Measurements from ENCODE around the gene ZNF621.
A peak's percentile ranks its signal among the peaks of the same experiment; 100 is the strongest.
"Not testable (repeated sequence)": the region's sequence is repeated elsewhere in the genome, so short reads cannot be mapped to it uniquely, and the experiment has no call there.

The ZNF621 gene

DNA sequence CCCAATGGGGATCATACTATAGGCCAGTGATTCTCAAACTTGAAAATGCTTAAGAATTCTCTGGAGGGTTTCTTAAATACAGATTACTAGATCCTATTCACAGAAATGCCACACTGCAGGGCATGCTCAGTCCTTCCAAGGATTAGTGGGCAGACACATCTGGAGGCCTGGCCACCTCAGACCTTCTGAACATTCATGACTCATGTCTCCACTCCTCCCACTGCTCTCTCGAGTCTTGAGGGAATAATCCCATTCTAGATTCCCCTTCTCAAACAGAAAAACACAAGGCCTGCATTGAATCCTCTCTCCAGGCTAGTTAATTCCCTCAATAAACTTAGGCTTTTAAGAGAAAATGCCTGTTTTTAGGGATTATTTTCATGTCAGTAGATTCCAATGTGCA, 22.1 kb downstream of the ZNF621 start:
- peak; percentile 68 for DNase-seq (ENCODE audit: low read depth)

DNA sequence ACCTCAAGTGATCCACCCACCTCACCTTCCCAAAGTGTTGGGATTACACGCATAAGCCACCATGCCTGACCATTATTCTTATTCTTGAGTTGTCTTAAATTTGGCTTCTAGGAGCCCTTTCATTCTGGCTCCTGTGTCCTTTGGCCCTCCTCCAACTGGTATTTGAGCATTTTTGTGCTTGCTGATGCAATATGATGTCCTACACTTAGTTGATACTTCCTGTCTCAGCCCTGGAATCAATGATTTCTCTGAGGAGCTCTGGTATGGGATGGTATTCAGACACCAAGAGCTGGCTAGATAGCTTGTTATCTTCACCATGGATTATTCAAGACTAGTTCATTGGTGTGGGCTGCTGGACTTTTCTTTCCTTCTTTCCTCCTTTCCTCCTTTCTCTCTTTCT, 25.4 kb downstream of the ZNF621 start:
- no peak for DNase-seq (ENCODE audit: low read depth)

GRCh38 chr3:40557575-40558161, 32.9 kb downstream of the ZNF621 start:
- DNase-seq (ENCODE audit: low read depth): no peak

DNA sequence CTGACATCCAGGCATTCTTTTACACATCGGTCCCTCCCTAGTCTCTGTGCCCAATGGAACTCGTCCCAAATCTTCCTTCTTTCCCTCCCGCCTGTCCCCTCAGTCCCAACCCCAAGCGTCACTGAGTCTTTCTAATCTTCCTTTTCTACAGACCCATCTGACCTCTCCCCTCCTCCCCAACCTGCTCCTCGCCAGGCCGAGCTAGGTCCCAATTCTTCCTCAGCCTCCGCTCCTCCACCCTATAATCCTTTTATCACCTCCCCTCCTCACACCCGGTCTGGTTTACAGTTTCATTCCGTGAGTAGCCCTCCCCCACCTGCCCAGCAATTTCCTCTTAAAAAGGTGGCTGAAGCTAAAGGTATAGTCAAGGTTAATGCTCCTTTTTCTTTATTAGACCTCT, 37.7 kb downstream of the ZNF621 start:
- not testable (repeated sequence) for DNase-seq (ENCODE audit: low read depth)

GRCh38 chr3:40565629-40566028, 40.9 kb downstream of the ZNF621 start:
- DNase-seq (ENCODE audit: low read depth): not testable (repeated sequence)

DNA sequence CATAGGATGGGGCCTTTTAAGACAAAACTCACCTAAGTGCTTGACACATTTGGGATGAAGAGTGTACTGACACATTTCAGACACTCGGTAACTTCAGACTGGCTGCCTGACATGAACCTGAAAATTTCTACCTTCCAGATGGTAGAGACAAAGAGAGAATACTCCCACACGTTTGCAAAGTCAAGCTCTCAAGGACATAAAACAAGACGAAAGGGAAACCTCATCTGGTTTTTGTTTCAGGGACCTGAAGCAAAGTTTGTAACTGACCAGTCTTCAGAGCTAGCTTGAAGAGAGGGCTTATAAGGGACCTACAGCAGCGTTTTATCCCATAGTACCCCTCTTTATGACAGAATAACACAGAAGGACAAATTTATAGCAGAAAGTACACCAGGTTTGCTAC, 41.9 kb downstream of the ZNF621 start:
- DNase-seq (ENCODE audit: low read depth): no peak

DNA sequence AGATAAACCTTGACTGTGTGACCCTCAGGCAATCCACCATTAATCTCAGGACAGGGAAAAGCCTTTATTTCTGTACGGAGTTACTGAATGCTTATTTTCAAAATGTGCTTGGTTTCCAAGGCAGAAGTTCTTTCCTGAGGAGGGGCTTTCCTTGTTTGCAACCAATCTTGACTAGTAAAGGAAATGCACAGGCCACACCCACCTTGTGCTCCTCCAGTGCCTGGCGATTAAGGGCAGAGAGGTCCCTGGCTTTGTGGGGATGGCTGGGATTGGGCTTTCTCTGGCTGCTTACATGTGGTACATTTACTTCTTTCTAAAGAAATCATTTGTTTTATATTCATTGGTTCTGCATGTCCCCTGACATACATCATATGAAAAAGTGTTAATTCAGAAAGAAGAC, 47.8 kb downstream of the ZNF621 start:
- DNase-seq (ENCODE audit: low read depth): no peak

GRCh38 chr3:40574050-40574449, 49.3 kb downstream of the ZNF621 start:
- DNase-seq (ENCODE audit: low read depth): no peak

- DNase-seq (ENCODE audit: low read depth): no peak
Measured at GRCh38 chr3:40574661-40575060, 49.9 kb downstream of the ZNF621 start.

DNA sequence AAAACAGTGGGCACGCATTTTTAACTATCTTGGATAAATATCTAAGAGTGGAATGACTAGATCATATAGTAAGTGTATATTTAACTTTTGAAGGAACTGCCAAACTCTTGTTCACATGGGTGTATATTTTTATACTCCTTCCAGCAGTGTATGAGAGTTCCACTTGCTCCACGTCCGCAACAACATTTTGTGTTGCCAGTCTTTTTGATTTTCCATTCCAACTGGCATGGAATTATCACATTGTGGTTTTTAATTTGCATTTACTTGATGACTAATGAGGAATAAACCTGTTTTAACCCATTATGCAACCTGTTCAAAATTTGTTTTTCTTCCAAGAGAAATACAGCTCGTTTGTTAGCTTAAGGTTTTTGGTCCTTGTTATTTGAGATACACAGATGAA, 51.6 kb downstream of the ZNF621 start:
- no peak for DNase-seq (ENCODE audit: low read depth)

DNA sequence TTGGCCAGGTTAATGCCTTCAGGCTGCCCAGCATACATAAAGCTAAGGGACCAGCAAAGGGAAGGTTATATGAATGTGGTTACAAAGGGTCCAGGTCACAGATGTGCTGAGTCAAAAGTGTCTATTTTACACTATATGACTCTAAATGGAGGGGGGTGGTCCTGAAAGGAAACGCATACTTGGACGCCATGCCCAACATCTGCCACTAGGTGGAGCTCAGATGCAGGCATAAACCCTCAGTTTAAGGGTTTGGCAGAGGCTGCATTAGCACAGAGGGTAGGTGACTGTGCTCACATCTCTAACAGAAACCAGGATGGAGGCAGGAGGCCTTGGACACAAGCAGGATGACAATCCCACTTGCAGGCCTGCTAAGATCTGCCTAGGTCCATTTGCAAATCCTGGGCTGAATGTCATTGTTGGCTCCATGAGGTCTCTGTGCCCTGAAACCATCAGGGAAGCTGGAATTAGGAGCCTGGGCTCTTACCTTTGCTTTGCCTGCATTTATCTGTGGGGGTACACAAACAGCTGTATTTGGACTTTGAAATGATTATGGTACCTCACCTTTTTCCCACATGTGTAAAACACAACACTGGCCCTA, 55.8 kb downstream of the ZNF621 start:
- DNase-seq (ENCODE audit: low read depth): peak; percentile 62

GRCh38 chr3:40581166-40581565, 56.4 kb downstream of the ZNF621 start:
- no peak for DNase-seq (ENCODE audit: low read depth)

DNA sequence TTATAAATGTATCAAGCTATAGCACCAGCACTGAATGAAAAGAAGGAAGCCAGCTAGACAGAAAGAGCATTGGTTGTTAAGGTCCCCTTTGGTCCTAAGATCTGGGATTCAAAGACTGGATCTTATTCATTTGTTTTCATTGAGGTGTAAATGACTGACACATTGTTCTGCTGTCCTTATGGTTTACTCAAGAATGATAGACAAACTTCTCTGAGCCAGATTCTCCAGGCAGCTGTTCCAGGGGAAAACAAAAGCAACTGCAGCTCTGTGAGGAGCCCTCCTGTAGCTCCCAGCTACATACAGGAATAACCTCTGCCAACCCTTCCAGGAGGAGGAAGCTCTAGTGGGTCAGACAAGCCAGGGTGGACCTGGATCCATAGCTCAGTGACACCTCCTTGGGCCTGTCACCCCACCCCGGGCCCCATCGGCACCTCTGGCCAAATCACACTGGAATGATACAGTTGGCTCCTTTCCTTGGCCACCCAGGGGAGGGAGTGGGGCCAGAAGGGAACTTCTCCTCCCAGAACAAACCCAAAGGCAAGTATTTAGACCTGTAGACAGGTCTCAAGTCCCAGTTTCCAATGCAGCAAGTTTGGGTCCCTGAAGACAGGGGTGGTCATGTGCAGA, 57.8 kb downstream of the ZNF621 start:
- DNase-seq (ENCODE audit: low read depth): no peak

GRCh38 chr3:40583691-40584090, 58.9 kb downstream of the ZNF621 start:
- DNase-seq (ENCODE audit: low read depth): no peak

DNA sequence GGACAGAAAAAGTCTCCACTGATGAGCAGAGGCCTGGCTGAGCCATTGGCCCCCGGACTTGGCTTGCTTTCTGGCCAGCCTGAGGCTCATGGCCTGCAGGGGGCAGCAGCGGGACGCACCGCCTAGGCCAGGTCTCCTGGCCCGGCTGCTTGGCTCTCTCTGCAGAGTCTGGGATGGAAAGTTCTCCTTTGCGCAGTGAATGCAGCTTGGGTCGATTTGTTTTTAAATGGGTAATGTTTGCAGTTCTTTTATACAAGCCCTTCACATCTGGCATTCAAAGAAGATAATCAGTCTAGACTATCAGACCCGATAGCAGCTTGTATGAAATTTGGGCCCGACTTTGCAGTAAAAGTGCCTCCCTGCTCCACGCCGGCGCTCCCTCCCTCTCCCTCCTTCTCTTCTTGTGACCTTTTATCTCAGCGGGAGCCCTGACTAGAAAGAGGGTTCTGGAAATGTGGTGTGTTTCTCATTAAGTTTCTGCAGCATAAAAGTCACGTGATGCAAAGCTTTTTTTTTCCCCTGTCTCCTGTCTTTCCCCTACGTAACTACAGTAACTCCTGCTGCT, 59.9 kb downstream of the ZNF621 start:
- peak; percentile 77 for DNase-seq (ENCODE audit: low read depth)

DNA sequence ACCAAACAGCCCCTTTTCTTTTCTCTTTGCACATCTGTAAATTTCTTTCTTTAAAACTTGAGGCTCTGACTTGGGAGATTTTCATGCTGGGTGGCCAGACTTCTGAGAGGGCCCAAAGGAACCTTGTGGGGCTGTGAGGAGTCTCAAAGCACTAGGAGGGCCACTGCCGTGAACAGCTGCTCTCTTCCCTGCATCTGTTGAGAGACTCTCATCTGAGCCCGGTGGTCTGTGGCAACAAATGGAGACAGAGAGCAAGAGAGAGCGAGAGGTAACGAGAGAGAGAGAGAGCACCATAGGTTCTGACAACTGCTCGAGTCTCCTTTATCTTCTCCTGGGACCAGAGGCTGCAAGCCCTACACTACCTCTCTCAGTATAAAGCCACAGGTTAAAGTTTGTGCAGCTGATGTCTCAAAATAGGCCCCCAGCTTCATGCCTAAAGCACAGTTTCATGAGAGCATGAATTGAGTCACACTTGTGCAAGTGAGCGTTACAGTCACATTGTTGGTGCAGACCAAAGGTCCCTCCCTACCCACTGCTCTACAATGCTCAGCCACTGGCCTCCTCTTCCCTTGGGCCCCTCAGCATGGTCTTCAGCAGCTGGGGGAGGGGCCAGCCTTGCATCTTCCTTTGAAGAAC, 60.7 kb downstream of the ZNF621 start:
- DNase-seq (ENCODE audit: low read depth): no peak

- no peak for DNase-seq (ENCODE audit: low read depth)
Measured at GRCh38 chr3:40586901-40587300, 62.1 kb downstream of the ZNF621 start.

GRCh38 chr3:40588406-40588805, 63.6 kb downstream of the ZNF621 start:
- no peak for DNase-seq (ENCODE audit: low read depth)
